GM10266 (cell line): ENCODE data around the gene PPP1R14B.

ENCODE experiments used
- DNase-seq: peaks from one replicate; pipeline ENCODE4 v3.0.0; 2012; ENCODE audit errors: extremely low spot score
- CTCF ChIP-seq: IDR thresholded peaks from 2 replicates; pipeline ENCODE4 v1.5.1; 2012; ENCODE audit warnings: mild to moderate bottlenecking, low read depth; ENCODE audit not compliant: control insufficient read depth, insufficient read depth; ENCODE audit errors: missing control alignments

The PPP1R14B gene

DNA sequence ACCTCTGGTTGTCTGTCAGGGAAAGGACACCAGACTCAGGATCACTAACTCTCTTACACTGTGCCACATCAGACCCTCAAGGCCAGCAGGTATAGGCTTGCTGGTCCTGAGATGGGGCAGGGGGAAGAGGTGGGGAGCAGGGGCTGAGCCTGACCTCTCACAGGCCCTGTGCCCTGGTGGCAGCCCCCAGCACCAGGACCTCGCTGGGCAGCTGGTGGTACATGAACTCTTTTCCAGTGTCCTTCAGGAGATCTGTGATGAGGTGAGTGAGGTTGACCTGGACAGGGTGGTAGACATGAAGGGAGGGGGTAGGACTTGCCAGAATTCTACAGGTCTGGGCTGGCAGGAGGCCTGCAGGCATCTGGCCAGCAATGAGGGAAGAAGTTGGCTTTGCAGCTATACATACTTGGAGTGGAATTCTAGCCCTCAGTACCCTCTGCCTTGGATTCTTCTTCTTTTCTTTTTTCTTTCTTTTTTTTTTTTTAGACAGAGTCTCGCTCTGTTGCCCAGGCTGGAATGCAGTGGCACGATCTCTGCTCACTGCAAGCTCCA, 19.3 kb downstream of the PPP1R14B start:
- no peak for DNase-seq

GRCh38 chr11:64226507-64227051, 20.2 kb downstream of the PPP1R14B start:
- TF ChIP-seq CTCF, result no peak
- DNase-seq, result peak; percentile 86

More for the DNA sequence above, 19.3 kb downstream of the PPP1R14B start:
- TF ChIP-seq CTCF, result no peak

GRCh38 chr11:64225608-64226506, 20.9 kb downstream of the PPP1R14B start, which contains the start of the genes NUDT22 and TRPT1:
Gene NUDT22, plus strand, starts transcription at chr11:64226274. Its CDS starts 379 bp downstream, at chr11:64226653.
Gene TRPT1, minus strand, starts transcription at chr11:64226186. Its CDS starts 326 bp downstream, at chr11:64225860.
- DNase-seq, result peak; percentile 95
- peak; percentile 45 for TF ChIP-seq CTCF

DNA sequence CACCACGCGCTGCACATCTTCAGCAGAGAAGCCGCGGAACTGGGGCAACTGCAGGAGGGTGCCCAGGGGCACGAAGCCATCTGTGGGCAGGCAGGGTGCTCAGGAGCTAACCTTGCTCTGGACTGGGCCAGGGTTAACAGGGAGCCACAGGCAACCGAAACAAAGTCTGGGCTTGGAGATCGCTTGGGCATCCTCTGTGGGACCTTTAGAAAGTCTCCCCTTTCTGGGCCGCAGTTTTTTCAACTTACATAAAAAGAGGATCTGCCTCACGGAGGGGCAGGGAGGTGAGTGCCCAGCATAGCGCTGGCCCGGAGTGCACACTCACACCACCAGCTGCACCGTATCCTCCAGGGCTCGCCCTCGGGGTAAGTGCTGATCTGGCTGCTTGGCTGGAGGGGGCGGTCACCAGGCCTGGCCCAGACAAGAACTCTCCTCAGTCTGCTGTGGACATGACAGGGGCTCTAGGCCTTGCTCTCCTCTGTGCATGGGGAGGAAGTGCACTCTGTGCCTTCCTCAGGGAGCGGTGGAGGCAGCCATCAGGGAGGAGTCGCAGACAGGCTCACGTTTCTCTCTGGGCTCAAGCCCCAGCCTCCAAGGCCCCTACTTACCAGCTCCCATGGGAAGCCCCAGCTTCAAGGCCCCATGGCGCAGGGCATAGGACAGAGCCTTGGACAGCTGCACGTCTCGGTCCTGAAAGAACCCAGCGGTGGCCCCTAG, 21.7 kb downstream of the PPP1R14B start:
- TF ChIP-seq CTCF, result no peak
- DNase-seq, result no peak

DNA sequence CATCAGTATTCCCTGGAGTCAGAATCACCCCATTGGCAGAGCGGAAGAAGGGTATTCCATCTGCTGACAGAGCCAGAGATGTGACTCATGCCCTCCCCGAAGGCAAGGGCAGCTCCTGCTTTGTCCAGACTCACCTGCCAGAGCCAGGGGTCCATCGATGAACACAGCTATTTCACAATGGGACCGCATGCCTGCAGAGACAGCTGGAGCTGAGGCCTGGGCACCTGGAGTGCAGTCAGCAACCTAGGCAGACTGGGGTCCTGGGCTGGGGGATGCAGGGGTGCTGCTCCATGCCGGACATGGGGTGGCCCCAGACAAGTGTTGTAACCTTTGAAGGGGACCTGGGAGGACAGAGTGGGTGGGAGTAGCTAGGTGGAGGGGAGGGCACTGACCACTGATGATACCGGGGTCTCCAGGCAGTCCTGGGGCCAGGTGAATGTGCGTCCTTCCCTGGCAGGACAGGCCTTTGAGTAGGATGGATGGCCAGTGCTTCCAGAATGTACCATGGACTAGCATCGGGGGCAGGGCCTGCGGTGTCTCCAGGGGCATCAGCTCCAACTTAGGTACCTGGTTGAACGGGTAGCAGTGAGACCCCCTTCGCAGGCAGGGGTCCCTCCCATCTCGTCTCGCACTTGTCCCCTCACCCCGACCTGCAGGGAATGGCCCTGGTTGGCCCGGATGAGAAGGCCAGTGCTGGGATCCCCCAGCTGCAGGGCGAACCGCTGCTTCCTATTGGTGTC, 22.4 kb downstream of the PPP1R14B start:
- TF ChIP-seq CTCF, result no peak
- no peak for DNase-seq

DNA sequence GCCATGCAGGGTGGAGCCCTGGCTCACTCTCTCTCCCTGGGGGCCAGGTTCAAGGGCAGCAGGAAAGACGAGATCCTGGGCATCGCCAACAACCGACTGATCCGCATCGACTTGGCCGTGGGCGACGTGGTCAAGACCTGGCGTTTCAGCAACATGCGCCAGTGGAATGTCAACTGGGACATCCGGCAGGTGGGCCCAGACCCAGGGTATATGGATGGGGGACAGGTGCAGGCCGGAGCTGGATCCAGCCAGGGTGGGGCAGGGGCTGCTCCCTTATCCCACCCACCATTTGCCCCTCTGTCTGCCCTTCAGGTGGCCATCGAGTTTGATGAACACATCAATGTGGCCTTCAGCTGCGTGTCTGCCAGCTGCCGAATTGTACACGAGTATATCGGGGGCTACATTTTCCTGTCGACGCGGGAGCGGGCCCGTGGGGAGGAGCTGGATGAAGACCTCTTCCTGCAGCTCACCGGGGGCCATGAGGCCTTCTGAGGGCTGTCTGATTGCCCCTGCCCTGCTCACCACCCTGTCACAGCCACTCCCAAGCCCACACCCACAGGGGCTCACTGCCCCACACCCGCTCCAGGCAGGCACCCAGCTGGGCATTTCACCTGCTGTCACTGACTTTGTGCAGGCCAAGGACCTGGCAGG, 23.6 kb downstream of the PPP1R14B start:
- TF ChIP-seq CTCF, result no peak
- no peak for DNase-seq
